Measurements from ENCODE around the gene ANAPC15. TPM values are rescaled to one million over a fixed set of nuclear protein-coding genes. Genes with fewer than 3 reads are reported as not detected.

The ANAPC15 gene
- total RNA-seq: 10 to 100 TPM; 48.8 to 52.5 TPM
- polyA plus RNA-seq (2013, experiment 1 of 2): 50.9 TPM
- 43.3 TPM for polyA plus RNA-seq (2013, experiment 2 of 2)
- 6.3 to 34.9 (median 20.5) reads per million in 172 experiments for total RNA-seq

DNA sequence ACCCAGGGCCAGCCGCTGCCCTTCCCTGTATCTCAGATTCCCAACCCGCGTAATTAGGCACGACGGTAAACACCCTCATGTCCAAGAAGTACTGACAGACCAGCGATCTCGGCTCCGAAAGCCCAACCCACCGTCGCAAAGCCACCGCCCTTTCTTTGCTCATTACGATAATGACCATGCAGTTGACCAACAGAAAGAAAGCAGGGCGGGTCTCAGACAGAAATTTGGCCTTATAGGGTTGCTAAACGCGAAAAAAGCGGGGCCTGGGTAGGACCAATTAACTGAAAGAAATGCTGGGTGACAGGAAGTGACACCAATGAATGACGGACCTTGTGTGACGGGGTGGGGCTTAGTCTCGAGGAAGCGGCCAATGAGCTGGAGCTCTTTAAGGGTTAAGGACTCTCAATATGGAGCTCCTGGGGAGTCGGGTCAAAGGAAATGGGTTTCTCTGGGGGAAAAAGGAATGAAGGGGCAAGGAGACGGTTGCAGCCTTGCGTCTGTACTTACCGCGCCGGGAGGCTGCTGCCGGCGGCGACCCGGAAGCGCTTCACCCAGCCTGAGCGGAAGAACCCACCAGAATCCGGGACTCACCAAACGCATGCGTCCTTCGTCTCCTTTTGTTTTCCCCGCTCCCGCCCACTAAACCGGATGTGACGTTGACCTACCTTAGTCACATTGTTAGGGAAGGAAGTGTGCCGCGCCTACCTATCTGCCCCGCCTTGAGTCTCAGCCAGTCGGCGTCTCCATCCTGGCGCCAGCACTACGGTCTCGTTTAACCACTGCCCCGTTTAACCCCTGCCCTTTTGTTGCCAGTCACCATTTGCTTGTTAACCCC is at the start of gene ANAPC15:
ANAPC15 (minus strand) TSS at position 553 of the 835 bp plus-strand sequence. CDS start 1,419 bp downstream, outside the sequence.
- Histone ChIP-seq H3K4me3 (ENCODE audit: low read length) (peak within 1 kb of the TSS; percentile 68), H3K27ac (ENCODE audit: low read depth in 1 of 2, low read length in 2 of 2) (peak within 1 kb of the TSS; percentile 97 to 98), H3K4me1 (ENCODE audit: insufficient read depth, low read length) (peaks cover 17% of the 10 kb centered on the region), H3K9me3 (ENCODE audit: control insufficient read depth in 1 of 2, insufficient read depth in 1 of 2, low read length in 2 of 2) (no peaks in the 10 kb centered on the region), H3K27me3 (ENCODE audit: control insufficient read depth in 1 of 2, insufficient read depth in 2 of 2, low read length in 2 of 2) (no peaks in the 10 kb centered on the region), H3K36me3 (ENCODE audit: insufficient read depth, low read length) (peaks cover 24% of the 10 kb centered on the region)
- TF ChIP-seq, protein P1, sequence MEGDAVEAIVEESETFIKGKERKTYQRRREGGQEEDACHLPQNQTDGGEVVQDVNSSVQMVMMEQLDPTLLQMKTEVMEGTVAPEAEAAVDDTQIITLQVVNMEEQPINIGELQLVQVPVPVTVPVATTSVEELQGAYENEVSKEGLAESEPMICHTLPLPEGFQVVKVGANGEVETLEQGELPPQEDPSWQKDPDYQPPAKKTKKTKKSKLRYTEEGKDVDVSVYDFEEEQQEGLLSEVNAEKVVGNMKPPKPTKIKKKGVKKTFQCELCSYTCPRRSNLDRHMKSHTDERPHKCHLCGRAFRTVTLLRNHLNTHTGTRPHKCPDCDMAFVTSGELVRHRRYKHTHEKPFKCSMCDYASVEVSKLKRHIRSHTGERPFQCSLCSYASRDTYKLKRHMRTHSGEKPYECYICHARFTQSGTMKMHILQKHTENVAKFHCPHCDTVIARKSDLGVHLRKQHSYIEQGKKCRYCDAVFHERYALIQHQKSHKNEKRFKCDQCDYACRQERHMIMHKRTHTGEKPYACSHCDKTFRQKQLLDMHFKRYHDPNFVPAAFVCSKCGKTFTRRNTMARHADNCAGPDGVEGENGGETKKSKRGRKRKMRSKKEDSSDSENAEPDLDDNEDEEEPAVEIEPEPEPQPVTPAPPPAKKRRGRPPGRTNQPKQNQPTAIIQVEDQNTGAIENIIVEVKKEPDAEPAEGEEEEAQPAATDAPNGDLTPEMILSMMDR (IDR thresholded peaks at IDR 0.05): no peak
- Mint-ChIP-seq H3K27me3 (no peaks in the 10 kb centered on the region), H3K4me3 (peak within 1 kb of the TSS; percentile 93), H3K27ac (peak within 1 kb of the TSS; percentile 98), H3K9me3 (no peaks in the 10 kb centered on the region), H3K4me1 (ENCODE audit: low read depth) (peaks cover 19% of the 10 kb centered on the region), H3K36me3 (ENCODE audit: low read depth) (peaks cover 37% of the 10 kb centered on the region)
- ATAC-seq (ENCODE audit: poor library complexity): peak; percentile 84
- peak; percentile 93 to 99 (median 97) for DNase-seq
- intact Hi-C loops (cut with DNase I, micrococcal nuclease): loop anchor here (1.0 to 10.0 kb wide), 11 partner anchors 9 to 1765 kb away; partner anchors contain the start of genes LAMTOR1 (in 2 of the 2), LRRC51 (in 2 of the 2), NUMA1 (in 2 of the 2) and XNDC1N (in 2 of the 2)
- CTCF ChIA-PET: interaction anchor here (0.6 to 2.3 kb wide), 6 partner anchors 21 to 322 kb away, joined by 3 to 10 read pairs (median 4); partner anchors contain the start of gene CLPB
- POLR2A ChIA-PET: interaction anchor here (0.7 to 3.4 kb wide), 24 partner anchors 10 to 1667 kb away, joined by 3 to 52 read pairs (median 4); partner anchors contain the start of genes IL18BP, INPPL1, LAMTOR1 and RNF121

- POLR2A ChIA-PET: no interaction called here
Measured at GRCh38 chr11:72160319-72160718, 47.8 kb upstream of the ANAPC15 start.

DNA sequence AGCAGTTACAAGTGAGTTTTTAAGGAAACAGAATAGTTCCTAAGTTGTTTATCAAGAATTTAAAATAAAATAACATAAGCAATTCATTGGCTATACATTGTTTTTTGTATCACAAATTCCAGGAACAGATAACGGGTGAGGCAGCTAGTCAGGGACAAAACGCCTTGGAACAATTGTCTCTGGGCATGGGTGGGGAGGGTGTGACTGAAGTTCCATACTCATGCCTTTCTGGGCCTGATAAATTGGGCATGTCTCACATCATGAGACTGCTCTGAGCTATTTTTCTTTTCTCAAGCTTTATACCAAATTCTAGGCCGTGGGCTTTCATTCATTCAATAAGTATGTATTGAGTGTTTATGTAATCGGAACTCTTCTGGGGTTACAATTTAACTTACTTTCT is 44.6 kb upstream of the ANAPC15 start:
- no peak overlapping the region for H3K27ac Mint-ChIP-seq
- Histone ChIP-seq H3K4me1 (ENCODE audit: insufficient read depth, low read length) (no peaks in the 10 kb centered on the region), H3K4me3 (ENCODE audit: low read length) (no peak overlapping the region), H3K9me3 (ENCODE audit: control insufficient read depth in 1 of 2, insufficient read depth in 1 of 2, low read length in 2 of 2) (no peaks in the 10 kb centered on the region), H3K27me3 (ENCODE audit: control insufficient read depth in 1 of 2, insufficient read depth in 2 of 2, low read length in 2 of 2) (peaks cover 0 to 10% of the 10 kb centered on the region in 2 experiments), H3K27ac (ENCODE audit: low read depth in 1 of 2, low read length in 2 of 2) (no peak overlapping the region), H3K36me3 (ENCODE audit: insufficient read depth, low read length) (no peaks in the 10 kb centered on the region)
- DNase-seq (no peak), ATAC-seq (ENCODE audit: poor library complexity) (no peak)
- no peaks in the 10 kb centered on the region for H3K9me3 Mint-ChIP-seq
- no peaks in the 10 kb centered on the region for H3K4me1 Mint-ChIP-seq (ENCODE audit: low read depth)
- H3K27me3 Mint-ChIP-seq: peaks cover 21% of the 10 kb centered on the region
- H3K36me3 Mint-ChIP-seq (ENCODE audit: low read depth): no peaks in the 10 kb centered on the region
- TF ChIP-seq, protein P1 (IDR thresholded peaks at IDR 0.05): no peak
- intact Hi-C loops (cut with DNase I, micrococcal nuclease): no loop called here
- H3K4me3 Mint-ChIP-seq: no peak overlapping the region
- POLR2A ChIA-PET: no interaction called here
- CTCF ChIA-PET: no interaction called here

More at GRCh38 chr11:72160319-72160718, 47.8 kb upstream of the ANAPC15 start:
- no peak for DNase-seq
- ATAC-seq (ENCODE audit: poor library complexity): no peak
- H3K36me3 ChIP-seq (ENCODE audit: insufficient read depth, low read length): no peaks in the 10 kb centered on the region
- Mint-ChIP-seq H3K27me3 (peaks cover 21% of the 10 kb centered on the region), H3K27ac (no peak overlapping the region), H3K4me1 (ENCODE audit: low read depth) (no peaks in the 10 kb centered on the region), H3K9me3 (no peaks in the 10 kb centered on the region), H3K4me3 (no peak overlapping the region), H3K36me3 (ENCODE audit: low read depth) (no peaks in the 10 kb centered on the region)
- H3K4me3 ChIP-seq (ENCODE audit: low read length): no peak overlapping the region
- TF ChIP-seq, protein P1 (IDR thresholded peaks at IDR 0.05): no peak
- CTCF ChIA-PET: no interaction called here
- H3K9me3 ChIP-seq (ENCODE audit: control insufficient read depth in 1 of 2, insufficient read depth in 1 of 2, low read length in 2 of 2): no peaks in the 10 kb centered on the region
- peaks cover 0 to 12% of the 10 kb centered on the region in 2 experiments for H3K27me3 ChIP-seq (ENCODE audit: control insufficient read depth in 1 of 2, insufficient read depth in 2 of 2, low read length in 2 of 2)
- intact Hi-C loops (cut with DNase I, micrococcal nuclease): no loop called here
- no peak overlapping the region for H3K27ac ChIP-seq (ENCODE audit: low read depth in 1 of 2, low read length in 2 of 2)
- H3K4me1 ChIP-seq (ENCODE audit: insufficient read depth, low read length): no peaks in the 10 kb centered on the region

All from CD4-positive, alpha-beta T cell (primary cell).